Activated B cell treated with CpG ODN at 0.5 μM for 24 hours (primary cell): ENCODE results near the gene PNPLA2. TPM values are rescaled to one million over a fixed set of nuclear protein-coding genes. Genes with fewer than 3 reads are reported as not detected.

Source experiments
- ATAC-seq: fragments of 200-7000 bp; cut with Tn5 transposase; one replicate; pipeline ENCODE4 v1.10.0; 2021; ENCODE audit warnings: low read depth, mild to moderate bottlenecking, moderate library complexity
- CTCF ChIA-PET: fragments of 350-600 bp; sonication (Branson Sonifier 250); formaldehyde crosslinking; loops from one replicate; lab custom pipeline; 2021; ENCODE audit warnings: antibody characterized with exemption; lab: Charles Lee
- POLR2A ChIA-PET: fragments of 350-600 bp; sonication (Branson Sonifier 250); formaldehyde crosslinking; loops from one replicate; lab custom pipeline; 2021; ENCODE audit warnings: antibody characterized with exemption; lab: Charles Lee
- DNase-seq: peaks from one replicate; pipeline ENCODE4 v3.0.0; 2022
- H3K27ac Mint-ChIP-seq: one replicate; pipeline ENCODE4 v1.8.0; 2020; ENCODE audit warnings: mixed read lengths
- H3K27me3 Mint-ChIP-seq: one replicate; pipeline ENCODE4 v1.8.0; 2021; ENCODE audit warnings: mixed read lengths
- H3K36me3 Mint-ChIP-seq: one replicate; pipeline ENCODE4 v1.8.0; 2021; ENCODE audit warnings: low read depth, mixed read lengths
- H3K4me1 Mint-ChIP-seq: one replicate; pipeline ENCODE4 v1.8.0; 2021; ENCODE audit warnings: mixed read lengths
- H3K4me3 Mint-ChIP-seq: one replicate; pipeline ENCODE4 v1.8.0; 2020; ENCODE audit warnings: mild to moderate bottlenecking, mixed read lengths
- H3K9me3 Mint-ChIP-seq: one replicate; pipeline ENCODE4 v1.8.0; 2020; ENCODE audit warnings: mixed read lengths
- CTCF ChIP-seq: fragments of 200-600 bp; IDR thresholded peaks from one replicate; pipeline ENCODE4 v1.8.0; 2022; ENCODE audit warnings: antibody characterized with exemption, mild to moderate bottlenecking
- intact Hi-C: fragments of 100-400 bp; cut with micrococcal nuclease; formaldehyde crosslinking; loops from one replicate; pipeline ENCODE4 v1.15.1; 2024
- total RNA-seq: library from RNA; stranded (reverse); gene quantifications from 2 replicates; pipeline ENCODE4 v1.2.3, GENCODE V29; 2022

Gene PNPLA2
- total RNA-seq, 1 donor from 2014 or later, result 53.2 TPM

- Mint-ChIP-seq H3K36me3 (peaks cover 21% of the 10 kb centered on the region), H3K4me3 (peak overlapping the region; percentile 58), H3K4me1 (peaks cover 22% of the 10 kb centered on the region), H3K27me3 (no peaks in the 10 kb centered on the region), H3K9me3 (no peaks in the 10 kb centered on the region), H3K27ac (no peak overlapping the region)
- no peak for ATAC-seq
- DNase-seq, result no peak
- intact Hi-C loops, result loop anchor here (5.0 kb wide), 2 partner anchors 37 to 727 kb away; partner anchors contain the start of gene CD151
- TF ChIP-seq CTCF, result no peak
- POLR2A ChIA-PET, result interaction anchor here (1.1 to 3.8 kb wide), 7 partner anchors 14 to 98 kb away, joined by 4 to 37 read pairs (median 15); partner anchors contain the start of genes GATD1, PNPLA2, POLR2L and RPLP2
- CTCF ChIA-PET, result no interaction called here
These were observed 23.7 kb upstream of the PNPLA2 start for GRCh38 chr11:794766-795633.

GRCh38 chr11:795634-796564, 22.8 kb upstream of the PNPLA2 start:
- ChIA-PET CTCF (interaction anchor here (1.1 kb wide), 1 partner anchor 12 kb away, joined by 3 read pairs; no protein-coding TSS in a partner anchor), POLR2A (interaction anchor here (0.5 to 3.8 kb wide), 14 partner anchors 12 to 289 kb away, joined by 3 to 37 read pairs (median 4); partner anchors contain the start of genes GATD1, LRRC56, PHRF1 and PNPLA2)
- peak overlapping the region; percentile 86 for H3K27ac Mint-ChIP-seq
- DNase-seq (peak; percentile 57), ATAC-seq (peak; percentile 55)
- H3K27me3 Mint-ChIP-seq, result no peaks in the 10 kb centered on the region
- H3K4me1 Mint-ChIP-seq, result peaks cover 22% of the 10 kb centered on the region
- TF ChIP-seq CTCF, result no peak
- H3K36me3 Mint-ChIP-seq, result peaks cover 23% of the 10 kb centered on the region
- H3K4me3 Mint-ChIP-seq, result peak overlapping the region; percentile 93
- intact Hi-C loops, result loop anchor here (1.0 to 5.0 kb wide), 9 partner anchors 19 to 726 kb away; partner anchors contain the start of genes CD151, DEAF1, GATD1 and LMNTD2
- no peaks in the 10 kb centered on the region for H3K9me3 Mint-ChIP-seq

- no peak for DNase-seq
- no peaks in the 10 kb centered on the region for H3K9me3 Mint-ChIP-seq
- H3K36me3 Mint-ChIP-seq, result peaks cover 20% of the 10 kb centered on the region
- peak overlapping the region; percentile 86 for H3K27ac Mint-ChIP-seq
- no peaks in the 10 kb centered on the region for H3K27me3 Mint-ChIP-seq
- peak overlapping the region; percentile 93 for H3K4me3 Mint-ChIP-seq
- ATAC-seq, result no peak
- POLR2A ChIA-PET, result interaction anchor here (0.6 to 3.8 kb wide), 13 partner anchors 12 to 290 kb away, joined by 3 to 37 read pairs (median 4); partner anchors contain the start of genes GATD1, LRRC56, PHRF1 and PNPLA2
- TF ChIP-seq CTCF, result no peak
- H3K4me1 Mint-ChIP-seq, result peaks cover 22% of the 10 kb centered on the region
- intact Hi-C loops, result loop anchor here (1.0 to 5.0 kb wide), 12 partner anchors 9 to 726 kb away; partner anchors contain the start of genes CD151, DEAF1, GATD1 and LMNTD2
- CTCF ChIA-PET, result interaction anchor here (1.1 kb wide), 1 partner anchor 13 kb away, joined by 3 read pairs; no protein-coding TSS in a partner anchor
These were observed 22.0 kb upstream of the PNPLA2 start for GRCh38 chr11:796565-797295.

GRCh38 chr11:797296-798092, 21.2 kb upstream of the PNPLA2 start:
- peaks cover 22% of the 10 kb centered on the region for H3K4me1 Mint-ChIP-seq
- DNase-seq (peak; percentile 60), ATAC-seq (peak; percentile 46)
- H3K27me3 Mint-ChIP-seq, result no peaks in the 10 kb centered on the region
- intact Hi-C loops, result loop anchor here (1.0 to 5.0 kb wide), 12 partner anchors 8 to 725 kb away; partner anchors contain the start of genes CD151, DEAF1, LRRC56 and PIDD1
- peaks cover 16% of the 10 kb centered on the region for H3K36me3 Mint-ChIP-seq
- no peaks in the 10 kb centered on the region for H3K9me3 Mint-ChIP-seq
- TF ChIP-seq CTCF, result no peak
- POLR2A ChIA-PET, result interaction anchor here (0.6 to 3.8 kb wide), 11 partner anchors 12 to 291 kb away, joined by 3 to 37 read pairs (median 5); partner anchors contain the start of genes GATD1, LRRC56, PNPLA2 and RNH1
- peak overlapping the region; percentile 93 for H3K4me3 Mint-ChIP-seq
- CTCF ChIA-PET, result no interaction called here
- peak overlapping the region; percentile 86 for H3K27ac Mint-ChIP-seq
